Activated effector memory CD4-positive, alpha-beta T cell treated with anti-CD3 and anti-CD28 coated beads, Interleukin-2, amount 50 U/mL, for 16 hours (primary cell): ENCODE results near the gene KIF21B.

ENCODE experiments used
- DNase-seq: peaks from one replicate; pipeline ENCODE4 v3.0.0-alpha.2; 2020

The KIF21B gene

DNA sequence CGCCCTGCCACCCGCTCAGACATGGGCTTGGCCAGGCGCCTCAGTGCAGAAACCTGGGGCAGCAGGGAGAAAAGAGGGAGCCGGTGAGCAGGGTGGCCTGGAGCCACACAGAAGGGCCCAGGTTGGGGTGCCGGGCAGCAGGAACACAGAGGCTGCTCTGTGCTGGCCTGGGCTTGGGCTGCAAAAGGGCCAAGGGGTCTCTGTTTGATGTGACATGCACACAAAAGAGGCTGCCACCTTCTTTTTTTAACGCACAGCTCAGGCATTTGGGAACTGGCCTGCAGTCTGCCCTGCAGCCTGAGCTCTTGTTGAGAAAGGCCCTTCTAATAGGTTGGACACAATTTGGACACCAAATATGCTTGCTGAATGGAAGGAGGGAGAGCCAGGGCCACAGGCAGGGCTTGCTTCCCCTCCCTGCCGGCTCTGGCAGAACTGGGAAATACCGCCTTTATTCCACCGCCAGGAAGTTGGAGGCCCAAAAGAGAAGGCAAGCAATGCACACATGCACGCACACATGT lies 32.4 kb downstream of the KIF21B start:
- DNase-seq, result no peak

DNA sequence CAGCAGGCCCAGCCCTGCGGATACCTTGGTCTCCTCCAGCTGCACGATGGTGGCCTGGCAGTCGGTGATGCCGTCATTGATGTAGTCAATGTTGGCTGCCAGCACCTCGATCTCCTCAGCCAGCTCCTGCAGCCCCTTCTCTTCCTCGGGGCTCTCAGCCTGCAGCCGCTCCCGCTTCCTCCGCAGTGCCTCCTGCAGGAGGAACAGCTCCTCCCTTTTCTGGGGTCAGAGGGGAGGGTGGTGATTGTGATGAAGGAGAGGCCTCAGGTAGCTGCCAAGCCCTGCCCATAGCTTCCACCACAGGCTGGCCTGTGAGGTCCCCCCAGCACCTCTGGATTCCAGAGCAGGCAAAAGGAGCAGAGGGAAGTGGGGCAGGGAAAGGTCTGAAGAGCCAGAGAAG lies 33.4 kb downstream of the KIF21B start:
- DNase-seq, result no peak

DNA sequence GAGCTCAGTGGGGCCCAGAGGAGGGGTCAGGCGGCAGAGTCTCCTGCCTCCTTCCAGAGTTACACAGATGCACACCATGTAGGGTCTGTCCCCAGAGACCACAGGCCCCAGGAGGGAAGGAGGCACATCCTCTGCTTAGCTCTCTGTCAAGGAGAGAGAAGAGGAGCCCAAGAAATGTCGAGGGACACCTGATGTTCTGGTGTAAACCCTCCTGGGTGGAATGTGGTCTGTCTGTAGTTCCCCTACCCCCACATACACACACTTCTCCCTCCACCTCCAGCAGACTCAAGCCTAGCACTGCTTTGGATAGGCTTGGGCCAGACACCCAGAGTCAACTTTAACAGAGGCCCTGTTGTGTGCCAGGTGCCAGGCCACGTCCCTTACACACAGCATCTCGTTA lies 34.2 kb downstream of the KIF21B start:
- DNase-seq, result no peak

DNA sequence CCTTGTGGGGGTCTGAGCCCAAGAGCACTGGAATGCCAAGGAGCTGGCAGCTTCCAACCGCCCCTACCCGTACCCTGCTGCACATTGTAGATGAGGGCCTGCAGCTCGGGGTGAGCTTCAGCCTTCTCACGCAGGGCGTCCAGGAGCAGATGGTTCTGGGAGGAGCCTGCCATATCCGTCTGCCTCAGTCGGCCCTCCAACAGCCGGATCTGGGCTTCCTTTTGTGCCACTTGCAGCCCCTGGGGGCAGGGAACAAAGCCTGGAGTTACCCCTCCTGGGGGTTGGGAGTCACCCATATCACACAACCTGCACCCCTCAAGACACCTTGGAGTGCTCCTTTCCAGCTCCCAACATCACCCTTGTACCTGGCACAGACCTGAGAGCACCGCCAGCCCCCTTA lies 34.8 kb downstream of the KIF21B start:
- no peak for DNase-seq

DNA sequence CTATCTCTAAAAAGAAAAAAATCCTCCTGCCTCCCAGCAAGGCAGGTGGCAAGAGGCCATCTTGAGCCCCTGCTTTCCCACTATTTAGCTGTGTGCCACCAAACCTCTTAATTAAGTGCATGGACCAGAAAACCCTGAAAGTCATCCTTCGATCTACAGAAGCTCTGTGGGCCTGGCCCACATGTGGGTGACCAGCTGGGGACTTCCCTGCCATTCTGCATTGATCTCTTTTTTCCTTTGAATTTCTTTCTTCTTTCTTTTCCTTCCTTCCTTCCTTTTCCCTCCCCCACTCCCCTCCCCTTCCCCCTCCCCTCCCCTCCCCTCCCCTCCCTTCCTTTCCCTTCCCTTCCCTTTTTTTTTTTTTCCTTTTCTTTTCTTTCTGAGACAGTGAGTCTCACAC lies 38.0 kb downstream of the KIF21B start:
- no peak for DNase-seq

DNA sequence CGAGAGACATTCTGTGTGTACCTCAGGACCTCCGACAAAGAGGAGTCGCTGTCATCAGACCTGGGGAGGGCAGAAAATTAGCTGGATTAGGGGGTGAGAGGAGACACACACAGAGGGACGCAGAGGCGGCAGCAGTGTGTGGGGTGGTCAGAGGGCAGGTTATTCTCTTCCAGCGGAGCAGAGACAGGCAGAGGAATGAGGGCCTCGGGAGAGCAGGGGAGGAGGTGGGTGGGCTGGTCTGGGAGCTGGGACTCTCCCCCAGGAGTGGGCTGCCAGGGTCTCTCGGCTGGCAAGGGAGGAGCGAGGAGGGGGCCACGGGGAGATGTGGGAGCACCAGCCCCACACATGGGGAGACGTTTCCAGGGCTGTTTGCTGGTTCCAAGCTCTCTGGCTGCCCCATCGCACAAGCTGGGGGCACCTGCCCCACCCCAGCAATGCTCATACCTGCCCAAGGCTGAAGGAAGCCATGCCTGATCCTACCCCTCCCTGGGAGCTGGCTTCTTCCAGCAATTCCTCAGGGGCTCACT lies 40.4 kb downstream of the KIF21B start:
- DNase-seq, result no peak

DNA sequence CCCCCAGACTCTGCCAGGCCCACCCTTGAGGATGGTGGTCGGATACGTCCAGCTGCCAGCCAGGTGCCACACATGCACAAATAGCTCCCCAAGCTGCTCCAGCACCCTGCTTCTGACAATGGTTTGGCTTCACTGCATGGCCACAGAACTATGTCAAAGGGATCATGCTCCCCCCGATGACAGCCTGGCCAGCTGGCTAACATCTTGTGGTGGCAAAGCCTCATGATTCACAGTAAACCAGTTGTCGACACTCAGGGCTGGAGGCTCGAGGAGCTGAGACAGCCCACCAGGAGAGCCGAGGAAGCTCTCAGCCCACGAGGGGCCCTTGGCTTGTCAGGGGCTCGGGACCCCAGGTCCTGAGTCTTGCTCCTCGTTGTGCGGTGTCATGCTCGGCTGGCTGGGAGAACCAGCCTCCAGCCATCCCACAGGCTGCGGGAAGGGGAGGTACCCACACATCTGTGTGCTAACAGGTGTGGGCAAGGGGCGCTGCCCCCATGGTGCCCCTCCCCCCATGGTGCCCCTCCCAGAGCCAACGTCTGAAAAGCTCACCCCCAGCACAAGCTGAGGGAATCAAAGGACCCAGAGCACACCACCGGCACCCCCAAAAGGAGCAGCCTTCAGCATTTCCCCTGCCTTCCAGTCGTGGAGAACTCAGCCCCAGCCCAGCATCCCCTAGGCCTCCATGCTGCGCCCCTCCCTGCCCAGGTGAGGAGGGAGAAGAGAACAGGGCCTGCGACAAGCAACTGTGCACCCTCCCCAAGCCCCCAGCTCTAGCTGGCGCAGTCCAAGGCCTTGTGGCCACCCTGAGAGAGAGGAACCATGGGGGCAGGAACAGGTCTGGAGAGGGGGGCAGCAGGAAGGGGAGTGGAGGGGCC lies 41.2 kb downstream of the KIF21B start:
- no peak for DNase-seq

DNA sequence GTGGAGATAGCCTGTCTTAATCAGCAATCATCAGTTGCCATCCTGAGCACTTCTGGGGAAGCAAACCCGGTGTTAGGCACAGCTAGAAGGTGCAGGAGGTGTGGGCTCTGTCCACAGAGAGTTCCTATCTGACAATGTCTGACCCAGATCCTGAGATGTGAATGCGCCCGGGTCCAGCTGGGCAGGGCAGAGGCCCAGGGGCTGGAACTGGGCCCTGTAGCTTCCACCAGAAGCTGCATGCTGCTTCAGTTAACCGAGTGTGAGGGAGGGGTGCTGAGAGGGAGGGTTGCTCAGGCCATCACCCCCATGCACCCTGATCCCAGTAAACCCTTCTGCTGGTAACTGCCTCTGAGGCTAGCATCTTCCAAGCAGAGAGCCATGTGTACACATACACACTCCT lies 42.2 kb downstream of the KIF21B start:
- no peak for DNase-seq

DNA sequence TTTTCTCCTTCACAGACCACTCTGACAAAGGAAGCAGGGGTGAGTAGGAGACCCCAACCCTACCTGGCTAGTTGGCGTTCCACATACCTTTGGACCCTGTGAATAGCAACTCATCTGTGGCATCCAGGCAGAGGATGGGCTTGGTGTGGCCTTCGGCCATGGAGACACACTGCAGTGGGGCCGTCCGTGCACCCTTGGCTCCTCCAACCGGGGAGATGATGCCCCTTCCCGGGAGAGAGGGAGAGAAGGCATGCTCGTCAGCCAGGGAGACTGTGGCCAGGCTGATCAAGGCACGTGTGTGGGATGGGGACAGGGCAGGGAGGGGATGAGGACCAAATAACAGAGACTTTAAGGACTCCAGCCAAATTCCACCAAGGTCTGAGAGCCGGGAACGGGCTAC lies 42.6 kb downstream of the KIF21B start:
- no peak for DNase-seq

DNA sequence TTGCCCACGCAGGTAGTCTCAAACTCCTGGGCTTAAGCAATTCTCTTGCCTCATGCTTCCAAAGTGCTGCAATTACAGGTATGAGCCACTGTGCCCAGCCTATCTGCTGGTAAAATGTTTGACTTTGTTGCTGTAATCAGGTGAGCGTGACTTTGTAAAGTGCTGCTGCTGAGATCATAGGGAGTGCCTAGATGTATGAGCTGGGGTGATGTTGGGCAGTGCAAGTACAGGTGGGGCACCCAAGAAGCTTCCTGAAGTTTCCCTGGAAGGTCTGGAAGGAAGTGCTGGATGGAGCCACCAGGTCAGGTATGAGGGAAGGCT lies 43.1 kb downstream of the KIF21B start:
- no peak for DNase-seq

DNA sequence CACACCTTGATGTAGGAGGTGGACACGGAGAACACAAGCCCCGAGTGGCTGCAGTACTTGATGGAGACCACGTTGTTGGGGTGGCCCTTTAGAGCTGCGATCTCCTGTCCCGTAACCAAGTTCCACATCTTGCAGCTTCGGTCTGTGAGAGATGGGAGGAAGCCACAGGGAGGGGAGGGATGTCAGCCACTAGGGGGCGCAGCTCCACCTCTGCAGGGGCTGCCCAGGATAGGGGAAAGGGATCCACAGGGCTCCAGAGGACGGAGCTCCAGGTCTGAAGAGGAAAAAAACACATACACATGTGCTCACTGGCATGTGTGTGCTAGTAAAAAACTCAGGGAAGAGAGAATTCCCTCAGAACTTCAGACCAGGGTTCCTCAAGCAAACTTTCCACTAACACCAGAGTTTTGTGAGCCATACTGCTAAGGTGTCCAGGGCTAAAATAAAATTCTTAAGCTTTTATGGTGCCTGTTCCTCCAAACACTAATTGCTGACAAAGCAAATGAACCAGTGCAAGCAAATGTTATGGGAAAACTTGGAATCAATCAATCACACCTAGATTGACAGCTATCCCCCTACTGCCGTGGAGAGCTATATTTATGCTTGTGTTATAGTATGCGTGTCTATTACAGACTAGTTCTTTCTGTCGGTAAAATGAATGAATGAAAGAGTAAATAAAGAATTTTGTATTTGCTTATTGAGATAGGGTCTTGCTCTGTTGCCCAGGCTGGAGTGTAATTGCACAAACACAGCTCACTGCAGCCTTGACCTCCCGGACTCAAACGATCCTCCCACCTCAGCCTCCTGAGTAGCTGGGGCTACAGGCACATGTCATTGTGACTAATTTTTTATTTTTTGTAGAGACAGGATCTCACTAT lies 43.7 kb downstream of the KIF21B start:
- DNase-seq, result peak; percentile 87

DNA sequence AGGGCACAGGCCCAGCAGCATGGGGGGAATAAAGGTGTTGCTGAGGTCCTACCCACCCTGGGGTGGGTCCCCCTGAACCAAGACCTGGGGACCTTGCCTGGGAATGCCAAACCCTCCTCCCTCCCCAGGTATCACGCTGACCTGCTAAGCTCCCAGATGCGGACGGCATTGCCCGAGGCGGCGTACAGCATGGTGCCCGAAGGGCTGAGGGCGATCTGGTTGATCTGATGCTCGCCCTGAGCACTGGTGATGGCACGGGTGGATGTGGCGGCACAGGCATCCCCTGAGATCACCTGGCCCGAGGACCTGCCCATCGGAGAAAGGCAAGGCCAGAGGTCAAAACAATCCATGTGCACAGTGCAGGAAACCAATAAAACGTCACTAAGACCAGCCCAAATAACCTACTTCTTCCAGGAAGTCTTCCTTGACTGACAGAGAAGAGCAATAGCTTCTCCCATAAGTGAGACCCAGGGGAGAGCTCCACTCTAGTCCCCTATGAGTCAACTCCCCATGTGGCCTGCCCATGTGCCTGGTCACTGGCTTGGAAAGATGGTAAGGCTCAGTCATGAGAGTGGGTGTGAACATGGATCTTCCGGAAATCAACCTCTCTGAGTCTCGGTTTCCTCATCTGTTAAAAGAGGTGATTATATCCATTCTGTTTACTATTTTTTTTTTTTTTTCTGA lies 46.3 kb downstream of the KIF21B start:
- DNase-seq, result no peak

DNA sequence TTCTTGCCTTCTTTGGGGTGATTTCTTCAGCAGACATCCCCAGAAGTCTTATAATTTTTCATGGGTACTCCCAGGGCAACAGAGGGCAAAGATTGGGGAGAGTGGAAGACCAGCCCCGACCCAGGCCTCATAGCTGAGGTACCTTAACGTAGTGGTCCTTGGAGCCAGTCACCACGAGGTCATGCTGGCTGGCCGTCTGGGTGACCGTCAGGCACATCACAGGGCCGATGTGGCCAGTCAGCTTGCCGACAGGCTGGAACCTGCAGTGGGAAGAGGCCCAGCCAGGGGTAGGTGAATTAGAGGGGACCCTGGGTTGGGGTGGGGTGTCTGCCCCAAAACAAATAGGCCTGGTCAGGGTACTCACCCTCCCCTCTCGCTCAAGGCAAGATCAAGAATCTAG lies 46.9 kb downstream of the KIF21B start:
- no peak for DNase-seq

DNA sequence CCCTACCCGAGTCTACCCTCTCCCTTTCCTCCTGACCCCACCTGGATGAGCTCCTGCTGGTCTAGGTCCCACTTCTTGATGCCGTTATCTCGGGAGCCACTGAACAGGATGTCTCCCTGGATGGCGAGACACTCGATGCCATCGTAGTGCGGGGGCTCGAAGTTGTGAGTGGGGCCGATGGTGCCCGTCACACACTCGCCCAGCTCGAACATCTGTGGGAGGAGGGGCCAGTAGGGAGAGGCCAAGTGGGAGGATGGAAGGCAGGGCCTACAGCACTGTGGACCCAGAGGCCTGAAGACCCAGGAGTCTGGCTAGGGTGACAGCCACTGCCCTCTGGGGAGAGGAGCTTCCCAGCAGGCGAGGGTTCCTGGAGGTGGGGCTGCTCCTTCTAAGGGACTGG lies 48.1 kb downstream of the KIF21B start:
- no peak for DNase-seq

DNA sequence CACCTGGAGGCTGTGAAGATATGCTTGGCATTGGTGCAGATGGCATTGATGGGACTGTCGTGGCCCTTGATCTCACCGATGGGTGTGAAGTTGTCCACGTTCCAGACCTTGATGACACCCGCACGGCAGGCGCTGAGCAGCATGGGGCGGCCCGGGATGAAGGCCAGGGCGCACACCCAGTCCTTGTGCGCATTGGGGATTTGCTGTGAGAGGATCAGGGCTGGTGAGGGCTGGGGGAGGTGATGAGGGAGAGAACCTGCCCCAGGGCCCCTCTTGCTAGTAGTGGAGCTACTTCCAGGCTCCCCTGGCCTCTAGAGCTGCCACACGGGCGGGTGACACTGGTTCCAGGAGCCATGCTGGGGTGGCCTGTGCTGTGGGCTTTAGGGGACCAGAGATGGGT lies 48.8 kb downstream of the KIF21B start:
- no peak for DNase-seq

DNA sequence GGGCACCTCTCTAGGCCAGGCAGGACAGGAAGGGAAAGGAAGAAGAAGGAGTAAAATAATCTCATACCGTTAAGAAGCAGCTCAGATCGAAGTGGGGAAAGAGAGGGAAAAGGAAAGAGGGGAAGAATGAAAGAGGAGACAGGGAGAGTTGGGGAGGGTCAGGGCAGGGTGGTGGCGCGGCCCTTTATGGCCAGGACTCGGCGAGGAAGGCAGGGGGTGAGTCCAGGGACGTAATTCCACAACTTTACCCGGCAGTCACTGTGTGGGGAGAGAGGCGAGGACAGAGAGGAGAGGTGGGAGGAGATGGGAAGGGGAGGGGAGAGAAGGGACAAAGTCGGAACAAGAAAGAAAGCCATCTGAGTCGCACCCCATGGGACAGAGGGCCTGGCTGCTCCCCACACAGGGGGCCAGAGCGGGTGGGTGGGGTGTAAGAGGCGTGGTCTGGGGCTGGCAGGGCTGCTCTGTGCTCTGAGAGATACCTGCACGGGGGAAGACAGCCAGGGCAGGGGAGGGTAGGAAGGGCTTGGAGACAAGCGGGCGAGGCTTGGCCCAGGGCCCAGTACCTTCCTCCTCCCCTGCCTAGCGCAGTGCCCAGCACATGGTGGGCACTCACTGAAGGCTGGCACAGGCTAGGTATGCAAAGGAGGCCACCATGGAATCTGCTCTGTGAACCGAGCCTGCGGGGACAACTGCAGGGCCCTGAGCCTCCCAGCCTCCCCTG lies 49.4 kb downstream of the KIF21B start:
- no peak for DNase-seq

DNA sequence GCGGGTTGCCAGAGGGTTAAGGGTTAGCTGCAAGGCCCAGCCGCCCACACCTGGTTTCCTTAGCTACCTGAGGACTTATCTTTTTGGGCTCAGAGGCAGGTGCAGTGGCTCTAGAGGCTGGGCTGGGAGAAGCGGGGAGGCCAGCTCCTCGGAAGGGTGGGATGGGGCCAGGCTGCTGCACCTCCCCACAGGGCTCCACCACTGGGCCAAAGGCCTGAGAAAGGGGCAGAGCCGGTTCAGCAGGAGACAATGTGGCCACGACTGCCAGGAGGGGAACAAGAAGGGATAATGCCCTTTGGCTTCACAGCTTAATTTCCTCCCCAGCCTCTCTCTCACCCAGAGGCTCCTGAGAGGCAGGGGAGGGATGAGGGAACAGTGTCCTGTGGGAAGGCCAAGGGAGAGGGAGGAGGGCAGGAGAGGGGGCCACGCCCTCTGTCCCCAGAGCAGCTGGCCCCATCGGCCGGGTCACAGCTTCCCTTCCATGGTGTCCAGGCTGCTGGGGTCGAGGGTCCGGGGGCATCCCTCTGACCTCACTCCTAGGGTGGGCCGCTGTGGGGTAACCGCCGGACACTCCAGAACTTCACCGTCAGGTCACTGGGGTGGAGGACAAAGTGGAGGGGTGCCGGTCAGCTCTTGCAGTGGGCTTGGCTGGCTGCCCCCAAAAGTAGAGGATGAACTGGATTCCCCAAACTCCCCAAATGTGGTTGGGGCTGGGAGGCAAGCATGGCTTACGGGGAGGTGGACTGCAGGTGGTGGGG lies 50.4 kb downstream of the KIF21B start:
- no peak for DNase-seq

DNA sequence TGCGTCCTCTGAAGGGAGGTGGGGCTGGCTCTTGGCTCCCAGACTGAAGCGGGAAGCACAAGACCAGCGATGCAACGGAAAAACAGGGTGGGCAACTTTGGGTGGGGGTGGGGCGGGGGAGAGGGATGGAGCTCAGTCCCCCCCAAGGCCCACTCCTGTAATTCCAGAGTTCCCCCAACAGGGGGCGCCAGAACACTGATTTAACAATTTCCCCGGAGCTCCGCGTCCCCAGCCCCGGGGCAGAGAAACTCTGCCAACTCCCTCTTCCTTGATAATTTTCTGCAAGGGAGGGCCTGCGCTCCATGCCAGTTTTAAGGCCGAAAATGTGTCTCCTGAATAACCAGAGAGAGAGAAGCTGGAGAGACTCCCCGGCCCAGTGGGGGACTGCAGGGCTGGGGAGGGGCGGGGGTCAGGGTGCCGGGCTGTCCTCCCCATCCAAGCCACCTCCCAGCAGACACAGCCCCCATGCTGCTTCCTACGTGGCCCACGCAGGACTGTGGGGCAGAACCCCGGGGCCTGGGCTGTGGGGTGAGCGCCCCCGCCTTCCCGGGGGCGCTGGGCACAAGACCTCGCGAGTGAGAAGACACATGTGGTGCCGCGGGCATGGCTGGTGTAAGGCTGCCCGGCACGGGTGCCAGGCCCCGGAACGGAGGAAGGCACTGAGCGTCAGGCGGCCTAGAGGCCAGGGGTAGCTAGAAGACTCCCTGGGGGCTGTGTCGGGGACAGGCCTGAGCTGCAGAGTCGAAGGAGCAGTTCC lies 51.4 kb downstream of the KIF21B start:
- peak; percentile 87 for DNase-seq

DNA sequence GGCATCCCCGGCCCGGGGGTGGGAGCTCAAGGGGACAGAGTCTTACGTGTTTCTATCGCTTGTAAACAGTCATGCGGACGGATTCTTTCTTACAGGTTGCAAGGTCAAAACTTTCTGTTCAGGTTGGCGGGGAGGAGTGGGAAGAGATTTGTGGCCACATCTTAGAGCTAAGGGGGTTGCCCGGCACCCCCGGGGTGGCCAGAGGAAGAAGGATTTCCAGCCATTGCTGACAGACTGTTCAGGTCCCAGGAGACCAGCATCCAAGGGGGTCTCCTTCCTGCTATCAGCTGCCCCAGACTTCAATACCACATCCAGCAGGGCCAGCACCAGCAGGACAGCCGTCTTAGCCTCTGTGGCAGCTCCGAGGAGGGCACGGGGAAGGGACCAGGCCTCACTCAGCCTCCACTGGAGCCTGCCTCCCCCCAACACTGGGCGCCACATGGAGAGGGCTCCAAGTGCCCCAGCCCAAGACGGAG lies 52.0 kb downstream of the KIF21B start:
- DNase-seq, result no peak

DNA sequence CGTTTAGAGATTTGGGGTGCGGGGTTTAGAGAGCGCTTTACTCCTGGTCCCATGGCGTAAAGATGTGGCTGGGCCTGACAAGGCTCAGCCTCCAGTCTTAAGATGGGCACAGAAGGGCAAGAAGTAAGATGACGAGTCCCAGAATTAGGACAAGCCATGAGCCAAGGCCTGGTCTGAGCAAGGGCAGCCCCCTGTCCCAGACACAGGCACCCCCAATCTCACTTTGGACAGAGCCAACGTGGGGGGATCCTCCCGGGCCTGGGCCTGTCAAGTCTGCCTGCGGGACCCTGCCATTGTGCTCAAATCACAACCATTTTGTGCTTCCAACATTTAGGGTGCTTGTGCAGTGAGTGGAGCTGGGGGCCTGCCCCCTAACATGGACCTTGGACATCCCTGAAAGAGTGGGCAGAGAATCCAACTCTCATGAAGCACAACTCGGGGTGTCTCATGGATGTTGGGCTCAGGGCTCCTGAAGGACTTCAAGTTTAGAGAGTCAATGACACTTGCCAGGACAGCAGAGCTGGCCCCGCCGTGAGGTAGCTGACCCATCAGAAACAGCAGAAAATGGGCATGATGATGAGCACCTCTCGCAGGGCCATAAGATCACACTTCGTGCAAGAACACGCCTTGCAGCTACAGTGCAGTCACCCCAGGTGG lies 52.6 kb downstream of the KIF21B start:
- DNase-seq, result no peak
